Progenitor cell of endocrine pancreas (in vitro differentiated cells): Measurements from ENCODE around the gene PAK3. TPM values are rescaled to one million over a fixed set of nuclear protein-coding genes. Genes with fewer than 3 reads are reported as not detected.

Experiments
- DNase-seq: peaks from one replicate; pipeline ENCODE4 v3.0.0; 2021; ENCODE audit warnings: low spot score; ENCODE audit not compliant: unreplicated experiment
- H3K27ac Mint-ChIP-seq: 2 replicates; pipeline ENCODE4 v1.8.0; 2021; ENCODE audit warnings: mild to moderate bottlenecking, moderate library complexity, mixed read lengths
- H3K27me3 Mint-ChIP-seq: 2 replicates; pipeline ENCODE4 v1.8.0; 2021; ENCODE audit warnings: mixed read lengths
- H3K36me3 Mint-ChIP-seq: 2 replicates; pipeline ENCODE4 v1.8.0; 2022; ENCODE audit warnings: mixed read lengths; ENCODE audit not compliant: insufficient read depth
- H3K4me1 Mint-ChIP-seq: 2 replicates; pipeline ENCODE4 v1.8.0; 2021; ENCODE audit warnings: low read depth, mixed read lengths
- H3K4me3 Mint-ChIP-seq: 2 replicates; pipeline ENCODE4 v1.8.0; 2021; ENCODE audit warnings: low read depth, mild to moderate bottlenecking, moderate library complexity, mixed read lengths
- H3K9me3 Mint-ChIP-seq: 2 replicates; pipeline ENCODE4 v1.8.0; 2021; ENCODE audit warnings: low read depth, mixed read lengths
- total RNA-seq: library from RNA; stranded (reverse); gene quantifications from 2 replicates; pipeline ENCODE4 v1.2.1, GENCODE V29; 2021
- TF ChIP-seq, protein P1 (sequence below): fragments of 200-600 bp; sonication (generic); IDR thresholded peaks from one replicate; pipeline ENCODE4 v1.5.0; 2021; ENCODE audit warnings: antibody characterized with exemption, mild to moderate bottlenecking; ENCODE audit not compliant: unreplicated experiment

PAK3 gene
- total RNA-seq, 1 donor from 2014 or later: 18.4 TPM

DNA sequence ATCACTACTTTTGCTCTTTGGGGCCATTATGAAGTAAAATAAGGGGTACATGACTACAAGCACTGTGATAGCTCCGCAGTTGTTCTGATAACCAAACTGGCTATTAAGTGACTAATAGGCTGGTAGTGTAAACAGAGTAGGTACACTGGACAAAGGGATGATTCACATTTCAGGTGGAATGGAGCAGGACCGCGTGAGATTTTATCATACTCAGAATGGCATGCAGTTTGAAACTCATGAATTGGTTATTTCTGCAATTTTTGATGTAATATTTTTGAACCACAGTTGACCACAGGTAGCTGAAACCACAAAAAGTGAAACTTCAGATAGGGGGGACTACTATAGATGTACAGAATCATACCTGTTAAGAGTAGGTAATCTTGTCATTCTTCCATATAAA lies 55.8 kb downstream of the PAK3 start:
- Mint-ChIP-seq H3K36me3 (peaks cover 4% of the 10 kb centered on the region), H3K27ac (no peak overlapping the region), H3K4me1 (peaks cover 2% of the 10 kb centered on the region), H3K9me3 (no peaks in the 10 kb centered on the region), H3K27me3 (no peaks in the 10 kb centered on the region), H3K4me3 (no peak overlapping the region)
- TF ChIP-seq, protein P1, sequence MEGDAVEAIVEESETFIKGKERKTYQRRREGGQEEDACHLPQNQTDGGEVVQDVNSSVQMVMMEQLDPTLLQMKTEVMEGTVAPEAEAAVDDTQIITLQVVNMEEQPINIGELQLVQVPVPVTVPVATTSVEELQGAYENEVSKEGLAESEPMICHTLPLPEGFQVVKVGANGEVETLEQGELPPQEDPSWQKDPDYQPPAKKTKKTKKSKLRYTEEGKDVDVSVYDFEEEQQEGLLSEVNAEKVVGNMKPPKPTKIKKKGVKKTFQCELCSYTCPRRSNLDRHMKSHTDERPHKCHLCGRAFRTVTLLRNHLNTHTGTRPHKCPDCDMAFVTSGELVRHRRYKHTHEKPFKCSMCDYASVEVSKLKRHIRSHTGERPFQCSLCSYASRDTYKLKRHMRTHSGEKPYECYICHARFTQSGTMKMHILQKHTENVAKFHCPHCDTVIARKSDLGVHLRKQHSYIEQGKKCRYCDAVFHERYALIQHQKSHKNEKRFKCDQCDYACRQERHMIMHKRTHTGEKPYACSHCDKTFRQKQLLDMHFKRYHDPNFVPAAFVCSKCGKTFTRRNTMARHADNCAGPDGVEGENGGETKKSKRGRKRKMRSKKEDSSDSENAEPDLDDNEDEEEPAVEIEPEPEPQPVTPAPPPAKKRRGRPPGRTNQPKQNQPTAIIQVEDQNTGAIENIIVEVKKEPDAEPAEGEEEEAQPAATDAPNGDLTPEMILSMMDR: no peak
- no peak for DNase-seq

DNA sequence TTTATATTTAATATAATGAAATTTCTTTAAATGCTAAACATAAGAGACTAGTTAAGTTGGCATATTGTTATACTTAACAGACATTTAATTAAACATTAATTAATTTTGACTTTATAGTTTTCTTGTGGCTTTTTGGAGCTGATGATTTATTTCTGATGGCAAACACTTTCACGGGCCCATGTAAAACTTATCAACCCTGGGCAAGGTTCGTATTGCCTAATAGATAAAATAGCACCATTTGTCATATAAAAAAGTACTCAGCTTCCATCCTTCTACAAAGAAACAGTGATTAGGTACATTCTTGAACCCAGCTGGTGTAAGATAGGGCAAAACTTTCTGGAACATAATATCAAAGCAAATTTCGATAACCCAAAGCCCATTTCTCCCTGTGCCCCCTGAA lies 63.2 kb downstream of the PAK3 start:
- DNase-seq: no peak
- Mint-ChIP-seq H3K36me3 (peaks cover 2% of the 10 kb centered on the region), H3K27ac (no peak overlapping the region), H3K27me3 (no peaks in the 10 kb centered on the region), H3K4me3 (no peak overlapping the region), H3K9me3 (peaks cover 3% of the 10 kb centered on the region), H3K4me1 (no peaks in the 10 kb centered on the region)
- TF ChIP-seq, protein P1: no peak

DNA sequence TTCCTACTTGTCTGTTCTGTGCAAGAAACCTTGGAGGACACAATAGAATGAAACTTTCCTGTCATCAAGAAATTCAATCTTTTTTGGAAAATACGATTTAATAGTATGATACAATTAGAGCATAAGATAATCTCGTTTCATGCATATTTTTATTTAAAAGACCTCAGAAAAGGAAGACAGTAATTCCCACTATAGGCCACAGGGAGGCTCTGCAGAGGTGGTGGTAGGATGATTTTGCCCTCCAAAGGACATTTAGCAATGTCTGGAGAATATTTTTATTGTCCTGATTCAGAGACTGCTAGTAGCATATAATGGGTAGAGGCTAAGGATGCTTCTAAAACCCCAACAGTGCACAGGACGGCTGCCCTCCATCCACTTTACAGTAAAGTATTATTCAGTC lies 68.7 kb downstream of the PAK3 start:
- Mint-ChIP-seq H3K9me3 (peaks cover 3% of the 10 kb centered on the region), H3K4me1 (no peaks in the 10 kb centered on the region), H3K36me3 (peaks cover 2% of the 10 kb centered on the region), H3K27me3 (no peaks in the 10 kb centered on the region), H3K27ac (no peak overlapping the region), H3K4me3 (no peak overlapping the region)
- no peak for DNase-seq
- TF ChIP-seq, protein P1: peak; percentile 64

DNA sequence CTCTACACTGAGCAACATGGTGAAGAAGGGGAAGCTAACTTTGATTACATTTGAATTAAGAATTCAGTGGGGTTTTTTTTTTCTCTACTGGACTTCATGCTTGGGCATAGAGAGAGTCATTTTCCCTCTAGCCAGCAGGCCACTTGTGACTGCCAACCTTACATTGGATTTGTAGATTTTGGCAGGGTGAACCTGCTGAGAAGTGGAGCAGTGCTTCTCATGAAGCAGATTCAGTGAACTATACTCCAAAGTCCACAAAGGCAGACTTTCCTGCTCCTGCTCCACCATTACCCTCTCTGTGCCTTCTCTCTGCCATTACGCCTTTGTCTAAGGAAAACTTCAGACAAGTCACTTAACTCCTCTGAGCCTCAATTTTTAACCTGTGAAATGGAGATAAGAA lies 69.9 kb downstream of the PAK3 start:
- TF ChIP-seq, protein P1: no peak
- Mint-ChIP-seq H3K36me3 (peaks cover 2% of the 10 kb centered on the region), H3K27me3 (no peaks in the 10 kb centered on the region), H3K9me3 (peaks cover 2% of the 10 kb centered on the region), H3K27ac (no peak overlapping the region), H3K4me1 (no peaks in the 10 kb centered on the region), H3K4me3 (no peak overlapping the region)
- no peak for DNase-seq

DNA sequence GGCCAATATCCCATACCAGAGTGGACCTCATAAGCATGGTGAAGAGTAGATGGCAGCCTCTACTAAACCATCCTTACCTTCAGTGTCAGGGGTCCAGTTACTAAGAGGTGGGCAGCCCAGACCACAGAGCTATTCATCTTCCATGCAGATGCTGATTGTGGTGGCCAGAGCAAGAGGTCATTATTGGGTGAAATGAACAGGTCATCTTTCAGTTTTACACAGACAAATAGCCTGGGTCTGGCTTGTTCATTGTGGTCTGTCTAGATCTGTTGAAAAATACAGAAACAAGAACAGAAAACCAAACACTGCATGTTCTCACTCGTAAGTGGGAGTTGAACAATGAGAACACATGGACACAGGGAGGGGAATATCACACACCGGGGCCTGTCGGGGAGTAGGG lies 71.3 kb downstream of the PAK3 start:
- Mint-ChIP-seq H3K9me3 (no peaks in the 10 kb centered on the region), H3K27ac (no peak overlapping the region), H3K27me3 (no peaks in the 10 kb centered on the region), H3K4me3 (no peak overlapping the region), H3K4me1 (no peaks in the 10 kb centered on the region), H3K36me3 (no peaks in the 10 kb centered on the region)
- no peak for DNase-seq
- TF ChIP-seq, protein P1: no peak
